ENCODE data around the gene ITGA8.
"Not testable (repeated sequence)": the region's sequence is repeated elsewhere in the genome, so short reads cannot be mapped to it uniquely, and the experiment has no call there.

The ITGA8 gene

DNA sequence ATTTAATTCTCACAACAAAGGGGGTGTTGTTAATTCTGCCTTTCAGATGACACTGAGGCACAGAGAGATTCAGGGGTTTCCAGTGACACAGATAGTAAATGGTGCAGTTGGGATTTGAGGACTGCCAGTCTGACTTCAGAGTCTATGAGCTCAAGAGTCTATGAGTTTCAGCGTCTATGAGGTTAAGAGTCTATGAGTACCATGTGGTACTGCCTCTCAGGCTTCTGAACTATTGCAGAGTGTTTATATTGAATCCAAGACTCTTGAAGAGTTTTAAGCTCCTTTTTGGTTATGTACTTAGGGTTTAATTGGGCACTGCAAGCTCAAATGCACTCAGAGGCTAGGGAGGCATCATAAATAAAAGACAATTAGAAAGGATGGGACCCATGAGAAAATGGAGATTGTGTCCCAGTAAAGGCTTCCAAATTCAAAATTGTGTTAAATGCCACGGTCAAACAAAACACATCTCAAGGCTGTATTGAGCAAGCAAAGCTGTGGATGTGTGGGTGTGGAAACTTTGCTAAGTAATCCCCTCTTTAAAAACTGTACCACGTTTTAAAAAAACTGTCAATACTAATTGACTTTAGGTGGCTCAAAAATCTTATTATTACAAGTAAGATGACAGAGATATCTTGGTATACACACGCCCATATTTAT is 224.7 kb downstream of the ITGA8 start:
- no peak for DNase-seq (ENCODE audit: low spot score)

DNA sequence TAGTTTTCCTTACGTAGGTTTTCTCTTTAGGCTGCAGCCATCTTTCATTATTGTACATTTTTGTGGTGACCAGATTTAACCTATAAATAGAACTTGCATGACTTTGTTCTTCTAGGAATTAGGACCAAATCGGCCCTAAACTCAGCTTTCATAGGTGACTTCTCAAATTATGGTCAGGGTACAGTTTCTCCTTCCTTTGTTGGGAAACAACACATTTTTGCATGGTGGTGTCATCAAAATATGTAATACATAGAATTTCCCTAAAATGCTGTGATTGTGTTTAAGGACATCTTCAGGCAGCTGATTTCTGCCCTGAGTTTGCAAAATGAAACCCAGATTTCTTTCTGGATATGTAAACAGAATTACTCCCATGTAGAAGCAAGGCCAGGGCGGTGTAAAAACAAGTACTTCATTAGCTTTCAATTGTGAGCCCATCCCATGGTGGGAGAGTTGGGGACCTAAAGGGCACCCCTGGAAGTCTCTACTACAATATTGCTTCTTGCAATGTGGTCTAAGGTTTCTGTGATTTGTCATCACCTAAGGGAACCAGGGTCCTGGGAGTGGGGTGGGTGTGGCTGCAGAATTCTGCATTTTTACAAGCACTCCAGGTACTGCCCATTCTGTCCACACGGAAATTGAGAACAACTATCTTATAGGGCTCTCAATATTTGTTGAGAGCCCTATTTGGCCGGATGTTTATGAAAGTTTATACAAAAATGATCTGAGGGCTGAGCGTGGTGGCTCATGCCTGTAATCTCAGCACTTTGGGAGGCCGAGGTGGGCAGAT is 227.7 kb downstream of the ITGA8 start:
- no peak for DNase-seq (ENCODE audit: low spot score)

DNA sequence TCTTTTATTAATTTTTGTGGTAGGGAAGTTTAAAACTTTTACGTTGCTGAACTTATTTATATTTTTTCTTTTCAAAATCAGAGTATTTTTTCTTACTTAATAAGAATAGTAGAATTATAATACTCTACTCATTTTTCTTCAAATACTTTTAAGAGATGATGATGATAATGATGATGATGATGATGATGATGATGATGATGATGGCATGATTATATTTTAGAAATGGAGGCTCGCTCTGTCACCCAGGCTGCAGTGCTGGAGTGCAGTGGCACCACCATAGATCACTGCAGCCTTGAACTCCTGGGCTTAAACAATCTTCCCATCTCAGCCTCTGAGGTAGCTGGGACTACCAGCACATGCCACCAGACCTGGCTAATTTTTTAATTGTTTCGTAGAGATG is 230.3 kb downstream of the ITGA8 start:
- no peak for DNase-seq (ENCODE audit: low spot score)

DNA sequence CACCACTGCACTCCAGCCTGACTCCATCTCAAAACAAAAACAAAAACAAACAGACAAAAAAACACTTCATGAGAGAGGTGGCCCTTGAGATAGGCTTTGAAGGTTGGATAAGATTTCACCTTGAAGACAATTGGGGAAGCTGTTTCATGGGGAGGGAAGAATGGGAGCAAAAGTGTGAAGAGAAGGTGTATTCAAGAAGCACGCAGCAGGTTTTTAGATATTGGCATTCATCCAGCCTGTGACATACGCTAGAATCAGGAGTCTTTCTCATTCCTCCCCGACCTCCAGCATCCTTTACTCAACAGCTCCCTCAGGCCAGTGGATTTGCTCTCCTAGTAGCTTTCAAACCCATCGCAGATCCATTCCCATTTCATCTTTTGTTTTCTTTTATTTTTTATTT is 232.3 kb downstream of the ITGA8 start:
- no peak for DNase-seq (ENCODE audit: low spot score)

DNA sequence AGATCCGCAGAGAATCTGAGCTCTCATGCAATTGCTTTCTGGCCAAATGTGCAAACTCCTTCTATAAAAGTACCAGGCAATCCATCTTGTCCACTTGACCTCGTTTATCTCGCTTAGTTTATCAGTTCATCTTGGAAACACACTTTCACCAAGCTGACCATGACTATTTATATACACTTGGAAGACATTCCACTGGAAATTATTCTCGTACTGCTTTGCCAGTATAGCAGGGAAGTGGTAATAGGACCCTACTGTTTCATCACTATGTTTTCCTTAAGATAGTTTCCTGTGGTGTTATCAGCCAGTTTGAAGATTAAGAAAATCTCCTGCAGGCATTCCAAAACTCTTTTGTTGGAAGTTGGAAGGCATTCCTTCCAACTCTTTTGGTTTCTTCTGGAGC is 233.3 kb downstream of the ITGA8 start:
- no peak for DNase-seq (ENCODE audit: low spot score)

DNA sequence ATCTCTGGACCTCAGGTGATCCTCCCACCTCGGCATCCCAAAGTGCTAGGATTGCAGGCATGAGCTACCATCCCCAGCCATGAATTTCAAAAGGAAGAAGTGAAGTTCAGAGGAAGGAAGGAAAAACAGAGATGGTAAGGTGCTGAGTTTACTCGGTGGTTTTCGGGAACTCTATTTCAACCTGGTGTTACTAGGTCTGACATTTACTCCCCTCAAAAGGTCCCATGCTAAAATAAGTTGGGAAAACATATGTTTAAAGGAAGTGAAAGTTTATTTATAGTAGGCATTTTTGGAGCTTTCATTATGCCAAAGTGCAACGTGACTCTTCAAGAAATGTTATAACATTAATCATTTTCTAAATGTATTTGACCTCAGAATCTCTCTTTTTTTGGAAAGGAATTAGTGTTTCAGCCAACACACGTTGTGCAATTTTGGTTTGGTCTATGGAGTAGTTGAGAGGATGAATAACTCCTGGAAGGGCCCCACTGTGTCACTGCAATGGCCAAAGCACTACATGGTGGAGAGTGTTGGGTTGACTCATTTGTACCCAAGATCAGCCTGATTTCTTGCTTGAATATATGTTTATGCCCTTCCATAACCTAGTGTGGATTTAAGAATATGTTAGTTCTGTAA is 233.9 kb downstream of the ITGA8 start:
- DNase-seq (ENCODE audit: low spot score), result no peak

DNA sequence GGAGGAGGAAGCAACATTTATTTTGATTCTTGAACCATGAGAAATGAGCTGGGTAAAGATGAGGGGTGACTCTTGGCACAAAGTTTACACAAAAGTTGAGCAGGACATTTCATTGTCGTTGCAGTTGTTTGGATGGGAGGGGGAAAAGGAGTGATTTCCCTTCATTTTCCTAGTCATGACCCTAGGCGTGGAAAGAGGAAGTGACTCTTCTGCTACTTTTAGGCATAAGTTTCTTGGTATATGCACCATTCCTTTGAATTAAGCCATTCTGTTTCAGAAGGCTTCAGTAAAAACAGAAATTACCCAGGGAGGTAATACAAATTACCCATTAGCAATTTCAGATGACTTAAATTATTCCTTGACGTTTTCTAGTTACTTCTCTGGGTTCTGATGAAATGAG is 234.7 kb downstream of the ITGA8 start:
- no peak for DNase-seq (ENCODE audit: low spot score)

DNA sequence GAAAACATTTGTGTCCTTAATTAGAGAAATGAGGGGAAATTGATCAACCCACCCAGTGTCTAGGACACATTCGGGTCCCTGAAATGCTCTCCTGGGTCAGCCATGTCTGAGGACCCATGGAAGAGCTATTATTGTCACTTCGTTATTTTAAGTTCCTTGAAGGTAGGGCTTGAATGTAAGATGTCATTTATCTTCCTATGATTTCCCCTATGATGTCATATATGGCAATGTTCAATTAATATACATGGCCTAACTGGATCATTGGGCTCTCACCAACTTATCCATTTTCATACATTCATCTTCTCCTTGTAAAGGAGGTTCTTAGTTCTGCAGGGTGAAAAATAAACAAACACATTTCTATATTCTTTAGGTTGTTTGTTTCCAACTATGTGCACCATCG is 235.6 kb downstream of the ITGA8 start:
- no peak for DNase-seq (ENCODE audit: low spot score)

DNA sequence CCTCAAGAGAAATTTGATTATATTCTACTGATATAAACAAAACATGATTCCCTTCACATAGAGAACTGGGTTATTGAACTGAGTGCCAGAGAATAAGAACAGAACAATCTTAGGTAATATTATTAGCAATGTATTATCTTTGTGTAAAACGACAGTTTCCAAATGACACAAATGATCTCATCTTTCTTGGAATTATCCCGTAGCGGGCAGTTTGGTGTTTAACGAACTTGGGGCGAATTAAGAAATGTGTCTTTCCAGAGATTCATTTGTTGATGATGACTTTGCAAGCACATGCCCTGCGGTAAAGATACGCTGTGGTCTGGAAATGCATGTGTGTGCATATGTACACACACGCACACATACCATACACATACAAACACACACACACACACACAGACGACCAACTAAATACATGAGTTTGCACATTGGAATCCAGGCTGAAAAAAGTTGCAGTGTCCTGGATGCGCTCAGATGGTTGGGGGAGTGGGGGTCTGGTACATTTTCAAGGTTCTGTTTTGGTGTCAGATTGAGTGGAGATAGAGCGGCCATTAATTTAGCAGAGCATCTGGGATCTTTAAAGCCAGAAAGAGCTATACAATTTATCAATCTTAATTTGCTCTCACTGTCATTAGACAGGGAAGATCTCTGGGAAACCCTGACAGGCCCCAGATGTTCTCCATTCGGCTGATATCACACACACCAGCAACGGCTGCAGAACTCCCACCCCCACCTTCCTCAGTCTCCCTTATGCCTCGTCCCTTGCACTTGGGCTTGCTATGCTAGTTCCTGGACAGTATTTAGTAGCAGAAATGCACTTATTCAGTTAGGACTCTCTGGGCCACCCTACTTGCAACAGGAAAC is 236.3 kb downstream of the ITGA8 start:
- no peak for DNase-seq (ENCODE audit: low spot score)

DNA sequence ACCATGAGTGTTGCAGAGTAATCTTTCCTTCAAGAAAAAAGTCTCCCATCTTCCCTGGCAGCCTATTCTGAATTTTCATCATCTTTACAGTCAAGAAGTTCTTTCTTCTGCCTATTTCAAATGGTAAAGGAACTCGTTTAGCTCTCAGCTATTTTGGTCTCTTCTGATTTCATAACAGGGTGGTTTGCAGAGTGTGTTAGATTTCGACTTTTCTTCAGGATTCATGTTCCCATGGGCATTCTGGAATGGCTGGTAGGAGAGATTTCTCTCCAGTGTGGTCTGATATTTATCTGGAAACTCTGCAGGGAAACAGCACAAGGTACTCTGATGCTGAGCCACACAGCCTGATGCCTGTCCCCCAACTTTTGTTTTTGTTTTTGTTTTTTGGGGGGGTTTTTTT is 237.6 kb downstream of the ITGA8 start:
- no peak for DNase-seq (ENCODE audit: low spot score)

DNA sequence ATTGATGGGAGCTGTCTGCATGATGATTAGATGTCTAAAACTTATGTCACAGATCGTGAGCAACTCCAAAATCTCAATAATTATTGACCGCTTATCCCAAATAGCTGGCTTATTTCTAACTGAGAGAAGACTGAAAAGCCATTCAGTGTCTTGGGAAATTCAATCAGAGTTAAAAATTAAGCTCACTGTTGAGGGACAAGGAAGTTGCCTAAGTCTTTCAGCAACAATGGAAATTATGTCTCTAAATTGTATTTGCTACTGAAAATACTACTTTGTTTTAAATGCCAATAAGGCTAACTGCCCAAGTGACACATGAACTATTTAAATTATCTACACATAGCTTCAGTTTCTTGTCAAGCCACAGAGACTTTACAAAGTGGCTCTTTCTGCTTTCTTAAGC is 240.8 kb downstream of the ITGA8 start:
- DNase-seq (ENCODE audit: low spot score), result no peak

DNA sequence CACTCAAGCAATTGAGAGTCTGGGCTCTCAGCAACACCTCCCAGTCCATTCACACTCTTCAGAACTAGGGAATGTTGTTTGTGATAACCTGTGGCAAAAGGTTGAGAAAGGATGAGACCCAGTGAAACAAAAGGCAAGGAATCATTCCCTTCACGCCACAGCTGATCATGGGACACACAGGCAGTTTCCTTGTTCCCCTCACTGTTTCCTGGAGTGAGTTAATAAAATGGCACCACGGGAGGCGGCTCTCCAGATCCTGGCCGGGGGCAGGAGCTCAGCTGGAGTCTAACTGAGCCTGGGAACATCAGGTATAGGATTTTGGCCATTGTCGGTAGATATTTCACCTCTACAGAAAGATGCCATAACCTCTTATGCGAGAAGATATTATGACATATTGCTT is 241.3 kb downstream of the ITGA8 start:
- no peak for DNase-seq (ENCODE audit: low spot score)

DNA sequence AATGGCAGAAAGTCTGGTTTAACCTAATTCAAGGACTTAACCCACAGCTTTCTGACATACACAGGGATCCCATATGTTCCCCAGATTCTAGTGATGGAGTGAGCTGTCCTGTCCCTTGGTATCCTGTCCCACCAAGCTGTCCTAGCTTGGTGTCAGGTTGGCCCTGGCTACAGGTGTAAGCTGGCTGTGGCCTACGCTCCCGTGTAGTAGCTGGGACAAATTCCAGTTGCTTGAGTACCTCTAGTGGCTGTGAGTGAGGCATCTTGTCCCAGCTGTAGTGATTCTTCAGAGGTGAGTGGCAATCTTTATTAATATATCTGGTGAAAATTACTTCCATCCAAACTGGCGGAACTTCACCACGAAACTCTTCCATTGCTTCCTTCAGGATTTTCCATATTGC is 243.4 kb downstream of the ITGA8 start:
- DNase-seq (ENCODE audit: low spot score), result no peak

DNA sequence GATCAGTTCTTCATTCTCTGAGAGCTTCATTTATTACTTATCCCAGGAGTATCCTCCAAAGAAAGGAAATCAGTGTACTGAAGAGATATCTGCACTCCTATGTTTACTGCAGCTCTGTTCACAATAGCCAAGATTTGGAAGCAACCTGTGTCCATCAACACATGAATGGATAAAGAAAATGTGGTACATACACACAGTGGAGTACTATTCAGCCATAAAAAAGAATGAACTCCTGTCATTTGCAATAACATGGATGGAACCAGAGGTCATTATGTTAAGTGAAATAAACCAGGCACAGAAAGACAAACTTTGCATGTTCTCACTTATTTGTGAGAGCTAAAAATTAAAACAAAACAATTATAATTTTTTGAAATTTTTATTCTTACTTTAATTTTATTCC is 244.3 kb downstream of the ITGA8 start:
- DNase-seq (ENCODE audit: low spot score), result not testable (repeated sequence)

DNA sequence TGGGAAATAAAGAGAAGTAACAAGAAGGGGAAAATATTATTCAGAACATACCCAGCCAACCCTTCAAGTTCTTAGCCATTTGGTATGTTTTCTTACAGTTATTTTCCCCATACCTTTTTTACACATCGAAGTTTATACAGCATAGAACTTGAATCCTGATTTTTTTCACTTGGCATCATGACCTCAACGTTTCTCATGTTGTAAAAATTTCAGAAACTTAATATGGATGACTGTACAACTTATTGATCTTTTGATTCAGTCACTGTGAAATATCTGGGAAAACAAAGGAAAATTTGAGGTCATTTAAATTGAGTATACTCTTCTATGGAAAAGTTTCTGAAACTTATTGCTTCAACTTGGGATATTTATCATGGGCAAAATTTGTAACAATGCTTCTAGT is 245.1 kb downstream of the ITGA8 start:
- no peak for DNase-seq (ENCODE audit: low spot score)

DNA sequence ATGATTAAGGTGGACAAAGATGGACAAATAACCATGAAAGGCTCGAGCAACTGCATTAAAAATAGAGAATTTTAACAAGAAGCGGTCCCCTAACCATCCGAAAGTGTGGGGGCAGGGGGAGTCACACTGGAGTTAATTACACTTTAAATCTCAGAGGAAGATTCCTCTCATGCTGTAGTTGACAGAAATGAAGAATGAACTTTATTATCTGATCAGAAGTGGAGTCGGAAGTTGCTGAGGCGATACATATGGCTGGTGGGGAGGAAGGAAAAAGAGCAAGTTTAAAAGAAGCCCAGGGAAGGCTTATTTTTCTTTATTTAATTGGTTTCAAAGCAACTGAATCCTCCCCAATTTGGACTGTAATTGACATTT is 246.3 kb downstream of the ITGA8 start:
- no peak for DNase-seq (ENCODE audit: low spot score)

DNA sequence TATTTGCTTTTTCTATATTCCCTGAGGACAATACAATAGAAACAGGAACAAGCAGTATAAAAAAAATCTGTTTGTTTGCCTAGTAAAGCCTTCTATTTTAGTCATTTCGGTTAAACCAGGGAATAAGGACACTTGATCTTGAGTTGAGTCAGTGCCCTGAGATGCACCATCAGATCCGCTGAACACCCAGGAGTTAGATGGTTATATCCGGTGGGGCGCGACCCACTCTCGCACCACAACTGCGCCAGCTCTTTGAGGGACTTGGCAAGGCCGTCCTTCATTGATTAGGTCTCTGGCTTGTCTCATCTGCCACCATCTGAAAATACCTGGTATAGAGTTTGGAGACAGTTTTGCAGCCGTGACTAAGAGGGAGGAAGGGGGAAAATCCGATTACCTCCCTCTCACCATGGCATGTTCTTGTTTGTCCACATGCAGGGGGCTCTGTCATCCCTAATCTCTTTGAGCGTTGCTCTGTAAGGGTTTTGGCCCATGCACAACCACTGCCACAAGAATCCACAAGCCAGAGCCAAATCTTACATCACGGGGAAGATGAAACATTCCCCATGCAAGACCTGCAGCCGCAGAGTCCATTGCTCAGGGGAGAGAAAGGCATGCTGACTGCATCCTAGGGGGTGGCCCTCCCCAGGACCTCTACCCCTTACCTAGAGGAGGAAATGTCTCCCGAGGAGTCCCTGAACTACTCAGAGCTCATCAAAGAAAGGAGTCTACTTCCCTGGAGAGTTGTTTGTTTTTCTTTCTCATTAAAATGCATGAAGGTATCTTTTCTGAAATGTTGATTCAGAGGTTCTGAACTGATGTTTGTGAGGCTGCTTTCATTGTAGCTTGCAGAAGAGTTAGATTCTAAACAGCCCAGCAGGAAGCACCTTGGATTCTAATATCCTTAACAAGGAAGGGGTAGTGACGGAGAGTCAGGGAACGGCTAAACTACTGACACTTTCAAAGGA is 247.0 kb downstream of the ITGA8 start:
- DNase-seq (ENCODE audit: low spot score), result no peak

DNA sequence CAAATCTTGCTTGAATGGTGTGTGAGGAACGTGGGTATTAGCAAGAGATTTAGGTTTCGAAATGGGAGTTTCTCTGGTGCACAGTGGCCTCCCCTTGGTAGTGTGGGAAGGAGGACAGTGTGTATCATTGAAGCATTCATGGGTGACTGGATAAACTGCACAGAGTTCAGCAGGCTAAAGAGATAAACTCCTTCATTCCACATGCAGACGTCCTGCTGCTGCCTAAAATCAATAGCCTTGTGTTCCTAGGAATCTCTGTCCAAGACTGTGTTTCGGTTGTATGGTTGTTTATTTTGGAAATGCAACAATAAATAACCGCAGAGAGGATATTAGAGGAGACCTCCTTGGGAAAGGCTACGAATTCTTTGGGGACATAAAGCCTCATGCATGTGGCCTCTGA is 247.7 kb downstream of the ITGA8 start:
- no peak for DNase-seq (ENCODE audit: low spot score)

DNA sequence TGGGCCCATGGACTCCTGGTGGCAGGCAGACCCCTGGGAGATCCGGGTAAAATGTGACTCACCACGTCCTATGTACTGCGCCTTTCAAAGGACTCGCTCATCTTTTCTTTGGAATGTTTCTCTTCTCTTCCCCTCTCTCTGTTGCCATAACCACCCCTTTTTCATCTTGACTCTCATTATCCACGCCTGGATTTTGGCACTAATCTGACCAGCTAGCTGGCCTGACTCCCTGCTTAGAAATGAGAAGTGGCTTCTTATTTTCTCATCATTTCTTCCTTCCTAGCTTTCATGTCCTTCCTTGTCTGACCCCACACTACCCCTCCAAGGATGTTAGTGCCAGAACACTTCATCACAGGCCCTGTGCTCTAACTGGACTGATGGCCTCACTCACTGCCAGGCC is 250.6 kb downstream of the ITGA8 start:
- no peak for DNase-seq (ENCODE audit: low spot score)

DNA sequence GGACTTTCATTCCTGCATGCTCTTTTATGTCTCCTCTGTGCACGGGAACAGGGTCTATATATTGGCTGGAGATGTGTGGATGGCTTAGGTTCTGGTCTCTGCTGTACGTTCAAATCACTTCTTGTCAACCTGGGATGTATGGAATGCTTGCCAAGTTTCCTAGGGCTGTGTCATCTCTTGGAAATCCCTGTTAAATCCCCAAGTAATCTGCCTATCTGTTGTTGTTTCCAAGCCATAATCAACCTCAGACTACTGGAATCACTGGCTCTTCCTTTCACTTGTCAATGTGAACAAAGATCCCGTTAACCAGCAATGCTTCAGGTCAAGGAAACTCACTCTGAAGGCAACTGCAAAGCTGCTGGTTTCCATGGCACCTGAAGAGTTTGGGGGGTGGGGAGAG is 255.3 kb downstream of the ITGA8 start:
- no peak for DNase-seq (ENCODE audit: low spot score)

All from NAMALWA (cell line).